ENCODE data around the gene CAMKK1.

CAMKK1 gene

GRCh38 chr17:3812771-3813170 lies 80.1 kb downstream of the CAMKK1 start:
- FAIRE-seq (no peak), DNase-seq (ENCODE audit: insufficient read length, low spot score) (no peak)
- no peak for TF ChIP-seq CTCF (IDR thresholded peaks at IDR 0.05; ENCODE audit: insufficient read depth, missing control alignments)

- FAIRE-seq (no peak), DNase-seq (ENCODE audit: insufficient read length, low spot score) (no peak)
- TF ChIP-seq CTCF (IDR thresholded peaks at IDR 0.05; ENCODE audit: insufficient read depth, missing control alignments) = no peak
Measured at GRCh38 chr17:3812284-3812683, 80.6 kb downstream of the CAMKK1 start.
